SK-MEL-5 (cell line): ENCODE data around the gene HSP90AB1. TPM values are rescaled to one million over a fixed set of nuclear protein-coding genes. Genes with fewer than 3 reads are reported as not detected.

ENCODE experiments used
- DNase-seq: peaks from one replicate; pipeline ENCODE4 v3.0.0-alpha.2; 2016; ENCODE audit warnings: low read depth, low spot score
- in situ Hi-C: cut with HindIII; loops from 2 replicates; pipeline ENCODE4 v1.10.0; 2016; ENCODE audit warnings: low sequenced_read_pairs, high pct_unique_total_duplicates, low pct_unique_long_range_greater_than_20kb
- total RNA-seq: library from RNA; depleted of rRNA; stranded (reverse); fragments of >200 nt; shearing (Covaris generic); gene quantifications from 2 replicates; pipeline ENCODE4 v1.2.3, GENCODE V29; 2014

Gene HSP90AB1
- total RNA-seq, 1 experiment from 2014 or later, result 1,764 TPM

DNA sequence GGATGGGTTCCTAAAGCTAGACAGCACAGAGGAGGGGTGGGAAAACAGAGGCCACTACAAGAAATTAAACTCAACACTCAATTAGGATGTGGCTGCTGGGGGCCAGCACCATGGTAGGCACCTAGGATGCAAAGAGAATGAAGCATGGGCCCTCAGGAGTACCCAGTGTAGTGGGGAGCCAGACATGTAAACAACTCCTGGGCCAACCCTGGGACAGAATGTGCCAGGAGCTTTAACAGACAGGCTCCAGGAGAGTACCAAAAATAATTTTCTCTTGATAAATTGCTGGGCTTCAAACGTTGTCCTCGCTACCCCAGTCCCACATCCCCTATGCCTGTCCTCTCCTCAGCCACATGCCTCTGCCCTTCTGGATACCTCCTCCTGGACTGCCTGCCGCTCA is 25.0 kb downstream of the HSP90AB1 start:
- in situ Hi-C loops, result no loop called here
- no peak for DNase-seq

DNA sequence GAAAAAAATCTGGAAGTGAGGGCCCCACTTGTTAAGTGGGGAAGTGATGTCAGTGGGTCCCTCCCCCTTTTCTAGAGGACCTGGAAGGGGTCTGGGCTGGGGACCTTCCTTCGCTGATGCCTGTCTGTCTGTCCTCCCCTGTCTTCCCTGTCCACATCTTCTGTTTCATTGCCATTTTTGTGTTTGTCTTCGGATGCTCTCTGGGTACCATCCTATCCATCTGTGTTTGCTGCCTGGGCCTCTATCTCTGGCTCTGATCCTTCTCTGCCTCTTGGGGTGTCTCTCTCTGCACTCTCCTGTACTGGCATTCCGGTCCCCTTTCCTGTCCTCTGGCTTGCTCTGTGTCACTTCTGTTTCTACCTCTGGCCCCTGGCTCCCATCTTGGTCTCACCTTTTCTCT is 25.6 kb downstream of the HSP90AB1 start:
- in situ Hi-C loops, result no loop called here
- DNase-seq, result no peak

DNA sequence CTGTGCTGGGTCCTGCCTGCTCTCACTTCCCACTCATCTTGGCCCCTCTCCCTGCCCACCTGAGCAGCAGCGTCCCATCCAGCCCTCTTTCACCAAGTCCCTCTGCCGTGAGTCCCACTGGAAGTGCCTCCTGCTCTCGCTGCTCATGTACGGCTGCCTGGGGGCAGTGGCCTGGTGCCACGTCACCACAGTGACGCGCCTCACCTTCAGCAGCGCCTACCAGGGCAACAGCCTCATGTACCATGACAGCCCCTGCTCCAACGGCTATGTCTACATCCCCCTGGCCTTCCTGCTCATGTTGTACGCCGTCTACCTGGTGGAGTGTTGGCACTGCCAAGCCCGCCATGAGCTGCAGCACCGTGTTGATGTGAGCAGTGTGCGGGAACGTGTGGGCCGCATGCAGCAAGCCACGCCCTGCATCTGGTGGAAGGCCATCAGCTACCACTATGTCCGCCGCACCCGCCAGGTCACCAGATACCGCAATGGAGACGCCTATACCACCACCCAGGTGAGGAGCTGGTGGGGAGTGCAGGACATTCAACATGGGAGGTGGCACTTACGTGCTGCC is 26.2 kb downstream of the HSP90AB1 start:
- no peak for DNase-seq
- in situ Hi-C loops, result no loop called here

DNA sequence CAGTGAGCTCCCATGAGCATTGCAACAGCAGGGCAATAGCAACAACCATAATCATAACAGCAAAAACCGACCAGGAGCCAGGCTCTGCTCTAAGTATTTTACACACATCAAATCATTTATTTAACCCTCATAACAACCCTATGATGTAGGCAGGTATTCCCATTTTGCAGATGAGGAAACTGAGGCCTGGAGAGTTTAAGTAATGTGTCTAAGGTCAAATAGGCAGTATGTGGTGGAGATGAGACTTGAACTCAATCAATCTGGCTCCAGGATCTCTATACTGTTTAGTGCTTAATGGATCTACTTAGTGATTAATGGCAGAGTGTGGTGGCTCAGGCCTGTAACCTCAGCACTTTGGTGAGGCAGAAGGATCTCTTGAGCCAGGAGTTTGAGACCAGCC is 26.7 kb downstream of the HSP90AB1 start:
- no peak for DNase-seq
- in situ Hi-C loops, result no loop called here

DNA sequence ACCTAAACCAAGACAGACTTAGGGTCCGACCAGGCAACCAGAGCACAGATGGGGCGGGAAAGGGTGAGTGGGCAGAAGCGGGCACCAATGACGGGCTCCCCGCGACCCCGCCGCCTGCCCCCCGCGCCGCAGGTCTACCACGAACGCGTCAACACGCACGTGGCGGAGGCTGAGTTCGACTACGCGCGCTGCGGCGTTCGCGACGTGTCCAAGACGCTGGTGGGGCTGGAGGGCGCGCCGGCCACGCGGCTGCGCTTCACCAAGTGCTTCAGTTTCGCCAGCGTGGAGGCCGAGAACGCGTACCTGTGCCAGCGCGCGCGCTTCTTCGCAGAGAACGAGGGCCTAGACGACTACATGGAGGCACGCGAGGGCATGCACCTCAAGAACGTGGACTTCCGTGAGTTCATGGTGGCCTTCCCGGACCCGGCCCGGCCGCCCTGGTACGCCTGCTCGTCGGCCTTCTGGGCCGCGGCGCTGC is 28.4 kb downstream of the HSP90AB1 start:
- in situ Hi-C loops, result no loop called here
- DNase-seq, result no peak

DNA sequence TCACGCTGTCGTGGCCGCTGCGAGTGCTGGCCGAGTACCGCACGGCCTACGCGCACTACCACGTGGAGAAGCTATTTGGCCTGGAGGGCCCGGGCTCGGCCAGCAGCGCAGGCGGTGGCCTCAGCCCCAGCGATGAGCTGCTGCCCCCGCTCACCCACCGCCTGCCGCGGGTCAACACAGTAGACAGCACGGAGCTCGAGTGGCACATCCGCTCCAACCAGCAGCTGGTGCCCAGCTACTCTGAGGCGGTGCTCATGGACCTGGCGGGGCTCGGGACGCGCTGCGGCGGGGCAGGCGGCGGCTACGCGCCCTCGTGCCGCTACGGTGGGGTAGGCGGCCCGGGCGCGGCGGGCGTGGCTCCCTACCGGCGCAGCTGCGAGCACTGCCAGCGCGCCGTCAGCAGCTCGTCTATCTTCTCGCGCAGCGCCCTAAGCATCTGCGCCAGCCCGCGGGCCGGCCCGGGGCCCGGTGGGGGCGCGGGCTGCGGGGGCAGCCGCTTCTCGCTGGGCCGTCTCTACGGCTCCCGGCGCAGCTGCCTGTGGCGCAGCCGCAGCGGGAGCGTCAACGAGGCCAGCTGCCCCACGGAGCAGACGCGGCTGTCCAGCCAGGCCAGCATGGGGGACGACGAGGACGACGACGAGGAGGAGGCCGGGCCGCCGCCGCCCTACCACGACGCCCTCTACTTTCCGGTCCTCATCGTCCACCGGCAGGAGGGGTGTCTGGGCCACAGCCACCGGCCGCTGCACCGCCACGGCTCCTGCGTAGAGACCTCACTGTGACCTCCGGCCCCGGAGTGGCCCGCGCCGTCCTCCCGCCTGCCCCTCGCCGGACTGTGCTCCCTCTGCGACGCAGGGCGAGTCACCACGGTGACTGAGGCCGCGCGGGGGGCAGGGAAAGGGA is 29.1 kb downstream of the HSP90AB1 start:
- no peak for DNase-seq
- in situ Hi-C loops, result no loop called here

DNA sequence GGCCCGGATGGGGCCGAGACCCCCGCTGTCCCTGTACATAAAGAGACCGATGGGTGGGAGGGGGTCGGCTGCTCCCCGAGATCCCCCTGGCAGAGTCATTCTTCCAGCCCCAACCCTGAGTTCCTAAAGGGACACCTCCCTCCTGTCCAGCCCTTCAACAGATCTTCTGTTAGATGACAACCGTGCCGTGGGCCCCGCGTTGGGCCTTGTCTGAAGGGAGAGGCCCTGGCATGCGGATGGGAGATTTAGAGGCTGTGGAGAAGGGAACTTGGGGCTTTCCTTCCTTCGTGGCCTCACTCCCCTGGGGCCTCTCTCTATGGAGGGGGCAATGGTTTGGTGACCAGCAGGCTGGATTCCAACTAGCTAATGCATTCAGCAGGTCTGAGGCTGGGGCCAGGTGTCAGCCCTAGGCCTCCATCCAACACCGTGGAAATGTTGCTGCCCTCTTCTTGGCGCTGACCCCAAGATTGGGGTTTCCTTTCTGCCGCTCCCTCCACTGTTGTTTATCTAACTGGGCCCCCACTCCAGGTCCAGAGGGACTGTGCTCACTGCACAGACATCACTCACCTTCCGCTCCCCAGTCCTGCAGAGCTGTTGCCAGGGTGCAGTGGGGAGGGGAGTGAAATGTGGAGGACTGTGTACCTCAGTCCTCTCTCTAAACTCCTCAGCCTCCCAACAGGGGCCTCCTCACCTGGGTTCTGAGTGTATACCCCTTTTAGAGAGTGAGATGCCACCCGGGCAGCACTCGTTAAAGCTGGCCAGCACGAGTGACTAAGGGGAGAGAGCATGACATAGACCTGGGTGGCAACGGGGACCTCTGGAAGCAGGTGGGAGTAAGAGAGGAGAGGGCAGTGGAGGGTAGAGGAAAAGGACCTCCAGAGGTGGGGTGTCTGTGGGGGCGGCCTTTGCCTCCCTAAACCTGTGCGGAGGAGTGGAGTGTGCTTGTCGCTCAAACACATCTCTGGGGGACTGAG is 30.1 kb downstream of the HSP90AB1 start:
- in situ Hi-C loops, result no loop called here
- no peak for DNase-seq

DNA sequence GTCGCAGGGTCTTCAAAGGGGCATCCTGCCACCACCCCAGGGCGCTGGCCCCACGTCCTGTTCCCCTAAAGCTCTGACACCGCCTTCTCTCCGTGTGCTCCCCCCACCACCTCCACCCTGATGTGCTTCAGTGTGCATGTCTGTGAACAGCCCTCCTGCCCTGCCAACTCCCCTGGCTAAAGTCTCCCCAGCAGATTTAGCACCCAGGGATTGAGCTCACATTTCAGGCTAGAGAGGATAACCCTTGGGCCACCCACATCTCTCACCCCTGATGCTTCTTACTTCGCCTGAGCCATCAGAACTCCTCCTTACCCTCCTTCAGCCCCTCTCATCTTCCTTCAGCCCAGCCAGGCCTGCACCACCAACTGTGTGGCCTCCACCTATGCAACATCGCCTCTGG is 30.9 kb downstream of the HSP90AB1 start:
- no peak for DNase-seq
- in situ Hi-C loops, result no loop called here

DNA sequence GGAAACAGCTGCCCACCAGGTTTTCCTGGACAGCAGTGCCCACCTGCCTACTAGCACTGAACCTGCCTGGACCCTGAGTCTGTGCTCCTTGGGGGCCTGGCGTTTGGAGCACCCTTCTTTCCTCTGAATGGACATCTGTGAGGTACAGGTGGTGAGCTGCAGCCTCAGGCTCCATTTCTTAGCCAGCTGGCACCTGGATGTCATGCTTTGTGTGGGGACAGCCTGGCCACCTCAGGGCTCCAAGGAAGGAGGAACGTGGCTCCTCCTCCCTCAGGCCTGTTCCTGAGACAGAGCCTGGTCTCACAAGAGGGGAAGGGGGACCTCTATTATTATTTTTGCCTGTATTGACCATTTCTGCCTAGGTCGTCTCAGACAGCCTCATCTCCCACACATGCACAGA is 31.4 kb downstream of the HSP90AB1 start:
- in situ Hi-C loops, result no loop called here

DNA sequence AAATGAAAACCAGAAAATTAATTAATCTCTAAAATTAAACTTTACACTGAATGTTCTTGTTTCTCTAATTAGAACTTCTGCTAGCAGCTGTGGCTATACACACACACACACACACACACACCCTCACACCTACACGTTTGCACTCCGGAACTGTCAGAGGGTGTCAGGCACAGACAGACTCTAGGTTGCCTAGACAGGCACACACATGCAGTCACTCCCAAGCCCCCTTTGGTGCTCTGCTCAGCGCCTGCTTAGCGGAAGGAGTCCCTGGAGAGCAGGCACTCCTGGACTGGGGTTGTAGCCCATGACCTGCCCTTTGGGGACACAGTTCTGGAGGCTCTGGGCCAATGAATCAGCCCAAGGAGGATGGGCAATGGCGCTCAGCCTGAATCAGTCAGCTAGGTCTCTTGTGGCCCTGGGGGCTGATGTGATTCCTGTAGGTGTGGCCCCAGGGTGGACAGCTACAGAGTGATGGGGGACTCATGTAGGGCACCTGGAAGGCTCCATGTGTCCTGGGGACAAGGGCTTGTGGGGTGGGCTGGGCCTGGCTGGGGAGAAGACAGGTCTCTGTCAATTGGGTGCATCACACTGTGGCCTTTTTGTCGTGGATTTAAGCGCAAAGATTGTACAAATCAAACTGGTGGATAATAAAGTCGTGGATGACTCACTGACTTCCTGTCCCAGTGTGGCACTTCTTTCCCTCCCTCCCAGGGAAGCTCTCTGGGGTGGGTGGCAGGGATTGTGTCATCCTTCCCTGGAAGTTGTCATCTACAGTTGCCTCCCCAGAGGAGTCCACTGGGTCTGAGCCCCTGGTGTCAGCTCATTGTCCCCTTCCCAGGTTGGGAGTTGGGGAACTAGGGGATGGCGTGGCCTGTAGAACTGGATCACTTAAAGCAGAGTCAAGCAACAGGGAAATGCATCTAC is 32.1 kb downstream of the HSP90AB1 start:
- in situ Hi-C loops, result no loop called here

More for the DNA sequence above, 31.4 kb downstream of the HSP90AB1 start:
- no peak for DNase-seq

DNA sequence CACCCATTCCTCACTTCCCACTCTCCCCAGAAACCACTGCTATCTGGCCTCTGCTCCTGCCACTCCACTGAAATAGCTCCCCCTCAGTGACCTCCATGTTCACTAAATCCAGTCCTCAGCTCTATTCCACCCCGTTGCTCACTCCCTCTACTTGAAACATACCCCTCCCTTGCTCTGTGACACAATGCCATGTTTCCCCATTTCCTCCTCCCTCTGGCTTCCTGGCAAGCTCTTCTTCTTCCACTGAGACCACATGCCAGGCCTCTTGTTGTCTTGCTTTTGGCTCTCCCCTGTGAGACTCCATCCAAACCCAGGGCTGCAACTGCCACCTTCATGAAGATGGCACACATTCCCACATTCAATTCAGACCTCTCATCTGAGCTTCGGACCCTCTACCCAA is 37.2 kb downstream of the HSP90AB1 start:
- DNase-seq, result no peak
- in situ Hi-C loops, result no loop called here

More for the DNA sequence above, 32.1 kb downstream of the HSP90AB1 start:
- no peak for DNase-seq

DNA sequence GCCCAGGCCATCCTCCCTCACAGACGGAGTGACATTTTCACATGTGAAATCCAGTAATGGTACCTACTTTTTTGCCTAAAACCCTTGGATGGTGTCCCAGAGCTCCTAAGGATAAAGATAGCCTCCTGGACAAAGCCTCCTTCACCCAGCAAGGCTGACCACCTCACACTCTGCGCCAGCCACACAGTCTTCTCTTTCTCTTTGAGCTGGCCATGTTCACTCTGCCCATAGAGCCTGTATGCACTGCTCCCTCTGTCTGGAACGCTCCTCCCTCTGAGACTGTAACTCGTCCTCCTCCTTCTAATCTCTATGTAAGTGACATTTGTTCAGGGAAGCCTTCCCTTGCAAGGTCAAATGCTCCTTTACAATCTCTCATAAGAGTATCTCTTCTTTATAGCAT is 38.0 kb downstream of the HSP90AB1 start:
- no peak for DNase-seq

DNA sequence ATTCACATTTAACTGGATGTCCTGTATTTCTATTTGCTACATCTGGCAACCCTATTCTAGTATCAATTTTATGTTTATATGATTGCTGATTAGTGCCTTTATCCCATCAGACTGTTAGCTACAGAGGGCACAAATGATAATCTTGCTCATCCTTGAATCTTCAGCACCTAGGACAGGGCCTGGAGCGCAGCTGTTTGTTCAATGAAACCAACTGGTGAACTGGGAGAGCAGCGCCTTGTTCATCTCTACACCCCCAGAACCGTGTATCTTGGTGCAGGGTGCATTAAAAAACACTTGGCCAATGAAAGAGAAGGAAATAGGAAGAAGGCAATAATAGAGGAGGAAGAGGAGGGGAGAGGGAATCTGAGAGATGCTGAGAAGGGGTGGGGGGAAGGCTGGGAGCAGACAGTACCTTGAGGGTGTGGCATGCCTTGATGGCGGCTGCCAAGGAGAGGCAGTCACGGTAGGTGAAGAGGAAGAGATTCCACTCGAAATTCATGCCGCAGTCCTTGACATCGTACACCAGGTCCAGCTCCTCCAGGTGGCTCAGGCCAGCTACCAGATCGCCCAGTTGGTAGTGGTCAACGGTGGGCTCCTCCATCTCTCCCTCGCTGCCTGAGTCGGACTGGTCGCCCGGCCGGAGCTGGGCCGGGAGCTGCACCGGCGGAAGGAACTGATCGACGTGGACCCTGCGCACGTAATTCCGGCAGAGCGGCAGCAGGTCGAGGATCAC is 38.8 kb downstream of the HSP90AB1 start:
- DNase-seq, result no peak
- in situ Hi-C loops, result no loop called here

More for the DNA sequence above, 38.0 kb downstream of the HSP90AB1 start:
- in situ Hi-C loops, result no loop called here

DNA sequence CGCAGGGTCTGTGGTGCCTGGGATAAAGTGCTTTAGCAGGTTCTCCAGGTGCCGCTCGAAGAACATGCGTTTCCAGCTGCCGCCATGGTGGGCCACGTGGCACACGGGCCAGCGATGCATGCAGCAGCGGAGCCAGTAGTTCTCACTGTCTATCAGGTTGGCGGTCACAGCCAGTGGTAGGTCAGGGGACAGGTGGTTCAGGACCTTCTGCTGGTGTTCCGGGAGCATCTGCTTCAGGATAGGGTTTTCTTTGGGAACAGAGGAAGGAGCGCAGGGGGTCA is 39.3 kb downstream of the HSP90AB1 start:
- DNase-seq, result no peak
- in situ Hi-C loops, result no loop called here

DNA sequence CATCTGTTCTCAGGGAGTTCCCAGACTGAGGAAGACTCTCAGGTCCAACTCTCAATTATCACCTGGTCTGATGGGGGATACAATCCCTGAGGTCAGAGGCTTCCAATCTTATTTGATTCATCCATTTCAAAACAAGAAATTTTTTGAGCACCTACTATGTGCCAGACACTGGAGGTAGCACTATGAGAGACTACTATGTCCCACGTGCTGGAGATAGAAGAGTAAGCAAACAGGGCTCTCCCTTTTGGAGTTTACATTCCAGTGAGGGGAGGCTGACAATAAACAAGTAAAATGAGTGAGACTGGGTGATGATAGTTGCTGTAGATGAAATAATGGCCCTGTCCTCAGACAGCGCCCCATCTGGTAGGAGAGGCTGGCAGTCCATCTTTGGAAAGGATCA is 39.8 kb downstream of the HSP90AB1 start:
- in situ Hi-C loops, result no loop called here
- DNase-seq, result no peak

DNA sequence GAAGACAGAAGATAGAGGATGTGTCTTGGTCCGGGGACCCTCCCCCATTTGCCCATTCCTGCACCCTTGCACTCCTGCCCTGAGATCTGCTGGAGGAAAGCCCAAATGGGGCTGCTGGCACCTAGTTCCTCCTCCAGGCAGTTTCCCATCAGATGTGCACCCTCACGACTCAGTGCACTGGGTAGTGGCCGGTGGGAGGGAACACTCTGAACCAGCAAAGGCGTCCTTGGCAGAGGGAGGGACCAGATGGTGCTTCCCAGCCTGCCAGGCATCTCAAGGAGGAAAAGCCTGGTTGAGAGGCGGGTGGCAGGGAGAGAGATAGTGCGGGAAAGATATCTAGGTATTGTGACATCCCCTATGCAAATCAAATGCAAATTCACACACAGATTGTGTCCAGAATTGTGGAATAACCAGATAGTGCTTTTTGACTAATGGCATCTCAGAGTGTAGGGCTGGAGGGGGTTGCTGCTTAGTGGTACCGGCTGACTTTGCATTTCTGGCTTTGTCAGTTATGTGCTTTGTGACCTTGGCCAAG is 42.9 kb downstream of the HSP90AB1 start:
- in situ Hi-C loops, result no loop called here
- DNase-seq, result no peak
